HG02884 (cell line): ENCODE results near the gene TMEM123.
A peak's percentile ranks its signal among the peaks of the same experiment; 100 is the strongest.

ENCODE experiments used
- ATAC-seq: cut with Tn5 transposase; IDR thresholded peaks from one replicate; pipeline ENCODE4 v1.9.1; 2021; ENCODE audit warnings: mild to moderate bottlenecking, moderate library complexity; ENCODE audit not compliant: unreplicated experiment

The TMEM123 gene

GRCh38 chr11:102472127-102472526, 19.6 kb upstream of the TMEM123 start:
- no peak for ATAC-seq

GRCh38 chr11:102471474-102471873, 18.9 kb upstream of the TMEM123 start:
- no peak for ATAC-seq

GRCh38 chr11:102470251-102470650, 17.7 kb upstream of the TMEM123 start:
- no peak for ATAC-seq

- ATAC-seq = no peak
Observed at GRCh38 chr11:102469196-102469821, 16.7 kb upstream of the TMEM123 start.

GRCh38 chr11:102468616-102469195, 16.1 kb upstream of the TMEM123 start:
- ATAC-seq = no peak

- ATAC-seq = no peak
Observed at GRCh38 chr11:102467853-102468580, 15.5 kb upstream of the TMEM123 start.

GRCh38 chr11:102467080-102467708, 14.6 kb upstream of the TMEM123 start:
- ATAC-seq = no peak

GRCh38 chr11:102465696-102466095, 13.1 kb upstream of the TMEM123 start:
- ATAC-seq = no peak

GRCh38 chr11:102464859-102465500, 12.4 kb upstream of the TMEM123 start:
- ATAC-seq = peak; percentile 62

GRCh38 chr11:102464037-102464436, 11.5 kb upstream of the TMEM123 start:
- ATAC-seq = no peak

- ATAC-seq = no peak
Observed at GRCh38 chr11:102462610-102463009, 10.0 kb upstream of the TMEM123 start.

- peak; percentile 55 for ATAC-seq
Observed at GRCh38 chr11:102459393-102459792, 6.8 kb upstream of the TMEM123 start.

- no peak for ATAC-seq
Observed at GRCh38 chr11:102458548-102458947, 6.0 kb upstream of the TMEM123 start.

- ATAC-seq = no peak
Observed at GRCh38 chr11:102457865-102458264, 5.3 kb upstream of the TMEM123 start.

- no peak for ATAC-seq
Observed at GRCh38 chr11:102457056-102457677, 4.6 kb upstream of the TMEM123 start.

GRCh38 chr11:102456381-102456780, 3.8 kb upstream of the TMEM123 start:
- no peak for ATAC-seq

- ATAC-seq = no peak
Observed at GRCh38 chr11:102453921-102454320, 1.4 kb upstream of the TMEM123 start.

- ATAC-seq = no peak
Observed at GRCh38 chr11:102453302-102453695, 734 bp upstream of the TMEM123 start.

GRCh38 chr11:102451681-102452460, 694 bp downstream of the TMEM123 start:
- peak; percentile 54 for ATAC-seq

GRCh38 chr11:102451041-102451680, 1.4 kb downstream of the TMEM123 start:
- no peak for ATAC-seq
